ENCODE results near the gene PKD1. TPM values are rescaled to one million over a fixed set of nuclear protein-coding genes. Genes with fewer than 3 reads are reported as not detected.

Gene PKD1
- total and polyA plus RNA-seq, 5 donors, result 95.9 to 111 (median 98.4) TPM

DNA sequence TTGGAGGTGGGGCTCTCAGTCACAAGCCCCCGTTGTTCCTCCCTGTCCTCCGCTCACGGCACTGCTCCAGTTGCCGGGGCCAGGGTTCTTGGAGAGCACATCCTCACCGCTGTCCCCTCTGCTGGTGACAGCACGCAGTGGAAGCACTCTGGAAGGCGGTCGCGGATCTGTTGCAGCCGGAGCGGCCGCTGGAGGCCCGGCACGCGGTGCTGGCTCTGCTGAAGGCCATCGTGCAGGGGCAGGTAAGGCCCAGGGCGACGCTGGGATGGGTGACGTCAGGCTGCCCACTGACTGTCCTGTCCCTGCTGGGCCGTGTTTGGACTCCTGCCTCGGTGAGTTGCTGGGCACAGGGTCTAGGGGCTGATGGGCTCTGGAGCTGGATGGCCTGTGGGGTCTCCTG, 82.5 kb downstream of the PKD1 start:
- Histone ChIP-seq H3K27me3 (ENCODE audit: control insufficient read depth, insufficient read depth) (no peaks in the 10 kb centered on the region), H3K4me1 (ENCODE audit: control insufficient read depth, insufficient read depth, low read length) (no peaks in the 10 kb centered on the region), H3K27ac (ENCODE audit: low read length) (no peak overlapping the region), H3K4me3 (ENCODE audit: low read length) (no peak overlapping the region), H3K9me3 (ENCODE audit: control insufficient read depth, low read length) (no peaks in the 10 kb centered on the region)
- WGBS, result 96% methylated on average over 21 of the region's 21 CpGs
- ATAC-seq, result no peak
- intact Hi-C loops (cut with DNase I), result no loop called here
- no peak for DNase-seq

DNA sequence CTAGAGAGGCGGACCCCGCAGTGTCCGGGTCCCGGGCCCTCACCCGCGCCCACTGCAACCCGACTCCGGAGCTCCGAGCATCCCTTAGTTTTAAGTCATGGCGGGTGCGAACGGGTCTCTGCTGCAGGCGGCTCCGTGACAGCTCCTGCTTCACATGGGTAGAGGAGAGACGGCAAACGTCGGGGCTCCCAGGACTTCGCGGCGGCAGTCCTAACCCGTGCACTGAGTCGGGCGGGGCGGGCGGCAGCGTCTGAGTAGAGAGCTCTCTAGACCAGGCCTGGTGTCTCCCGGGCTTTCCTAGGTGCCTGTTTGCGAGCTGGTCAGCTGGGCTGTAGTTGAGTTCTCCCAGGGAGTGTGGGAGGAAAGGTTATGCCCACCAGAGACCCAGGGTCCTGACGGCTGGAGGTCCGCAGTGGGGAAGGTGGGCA, 87.6 kb downstream of the PKD1 start:
- DNase-seq, result no peak

DNA sequence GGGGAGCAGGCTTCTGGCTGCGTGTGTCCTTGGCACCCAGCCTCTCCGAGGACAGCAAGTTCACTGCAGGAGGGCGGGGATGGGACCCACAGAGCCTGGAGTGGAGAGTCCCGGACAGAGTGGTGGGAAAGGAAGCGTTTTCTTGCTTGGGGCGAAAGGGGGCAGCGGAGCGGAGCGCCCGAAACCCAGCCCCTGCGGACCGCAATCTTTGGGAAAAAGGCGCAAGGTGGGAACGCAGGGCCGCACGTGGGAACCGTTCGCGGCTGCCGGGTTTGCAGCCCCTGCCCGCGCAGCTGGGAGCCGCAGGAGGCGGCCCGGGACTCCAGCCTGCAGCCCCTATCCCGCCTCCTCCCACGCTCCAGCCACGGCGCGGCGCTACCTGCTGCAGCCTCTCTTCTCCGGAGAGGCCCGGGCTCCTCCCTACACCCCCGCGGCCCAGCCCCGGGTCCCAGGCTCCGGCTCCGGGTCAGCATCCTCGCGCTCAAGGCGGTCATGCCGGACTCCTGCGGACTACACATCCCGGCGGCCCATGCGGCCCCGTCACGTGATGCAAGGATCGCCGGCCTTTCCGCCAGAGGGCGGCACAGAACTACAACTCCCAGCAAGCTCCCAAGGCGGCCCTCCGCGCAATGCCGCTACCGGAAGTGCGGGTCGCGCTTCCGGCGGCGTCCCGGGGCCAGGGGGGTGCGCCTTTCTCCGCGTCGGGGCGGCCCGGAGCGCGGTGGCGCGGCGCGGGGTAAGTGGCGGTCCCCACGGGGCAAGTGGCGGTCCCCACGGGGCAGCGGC, 88.2 kb downstream of the PKD1 start, which contains the start of the genes NTHL1 and TSC2:
Gene NTHL1 (minus strand): TSS at position 505 of the 786 bp plus-strand sequence. CDS start 11 bp downstream, at position 494.
Gene TSC2 (plus strand): TSS at position 656 of the 786 bp plus-strand sequence. CDS start 631 bp downstream, outside the sequence.
- ATAC-seq (peak; percentile 82 to 95), DNase-seq (peak; percentile 97 to 99 (median 98))
- H3K9me3 ChIP-seq (ENCODE audit: control insufficient read depth, low read length), result no peaks in the 10 kb centered on the region
- H3K27me3 ChIP-seq (ENCODE audit: control insufficient read depth, insufficient read depth), result no peaks in the 10 kb centered on the region
- peaks cover 4% of the 10 kb centered on the region for H3K4me1 ChIP-seq (ENCODE audit: control insufficient read depth, insufficient read depth, low read length)
- H3K27ac ChIP-seq (ENCODE audit: low read length), result peak within 1 kb of the TSS; percentile 44
- intact Hi-C loops (cut with DNase I), result no loop called here
- WGBS, result under 1% methylated on average over 81 of the region's 81 CpGs
- peak within 1 kb of the TSS; percentile 91 for H3K4me3 ChIP-seq (ENCODE audit: low read length)

More for the DNA sequence above, 87.6 kb downstream of the PKD1 start:
- intact Hi-C loops (cut with DNase I), result no loop called here
- Histone ChIP-seq H3K4me1 (ENCODE audit: control insufficient read depth, insufficient read depth, low read length) (peaks cover 4% of the 10 kb centered on the region), H3K9me3 (ENCODE audit: control insufficient read depth, low read length) (no peaks in the 10 kb centered on the region), H3K4me3 (ENCODE audit: low read length) (peak overlapping the region; percentile 91), H3K27ac (ENCODE audit: low read length) (peak overlapping the region; percentile 22), H3K27me3 (ENCODE audit: control insufficient read depth, insufficient read depth) (no peaks in the 10 kb centered on the region)
- ATAC-seq, result no peak
- 1% methylated on average over 30 of the region's 30 CpGs for WGBS

DNA sequence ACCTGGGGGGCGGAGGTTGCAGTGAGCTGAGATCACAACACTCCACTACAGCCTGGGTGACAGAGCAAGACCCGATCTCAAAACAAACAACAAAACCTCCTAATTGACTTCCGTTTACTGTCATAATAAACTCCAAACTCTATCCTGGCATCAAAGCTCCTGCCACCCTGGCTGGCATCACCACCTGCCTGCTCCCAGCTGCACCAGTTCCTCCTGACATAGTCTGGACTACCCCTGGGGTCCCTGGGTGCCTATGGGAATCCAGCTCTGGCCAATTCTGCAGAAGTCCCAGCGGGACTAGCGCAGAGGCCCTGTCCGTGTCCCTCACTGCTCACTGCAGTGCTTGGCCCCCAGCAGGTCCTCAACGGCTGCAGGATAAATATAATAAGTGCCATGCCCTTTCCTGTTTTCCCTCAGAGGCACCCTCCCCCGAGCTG, 88.8 kb downstream of the PKD1 start:
- WGBS, result 19% methylated on average over 8 of the region's 8 CpGs
- peaks cover 4% of the 10 kb centered on the region for H3K4me1 ChIP-seq (ENCODE audit: control insufficient read depth, insufficient read depth, low read length)
- ATAC-seq (no peak), DNase-seq (peak in 1 of 3 donors; percentile 11)
- H3K27ac ChIP-seq (ENCODE audit: low read length), result peak overlapping the region; percentile 44
- no peaks in the 10 kb centered on the region for H3K27me3 ChIP-seq (ENCODE audit: control insufficient read depth, insufficient read depth)
- intact Hi-C loops (cut with DNase I), result no loop called here
- H3K9me3 ChIP-seq (ENCODE audit: control insufficient read depth, low read length), result no peaks in the 10 kb centered on the region
- H3K4me3 ChIP-seq (ENCODE audit: low read length), result peak overlapping the region; percentile 91

DNA sequence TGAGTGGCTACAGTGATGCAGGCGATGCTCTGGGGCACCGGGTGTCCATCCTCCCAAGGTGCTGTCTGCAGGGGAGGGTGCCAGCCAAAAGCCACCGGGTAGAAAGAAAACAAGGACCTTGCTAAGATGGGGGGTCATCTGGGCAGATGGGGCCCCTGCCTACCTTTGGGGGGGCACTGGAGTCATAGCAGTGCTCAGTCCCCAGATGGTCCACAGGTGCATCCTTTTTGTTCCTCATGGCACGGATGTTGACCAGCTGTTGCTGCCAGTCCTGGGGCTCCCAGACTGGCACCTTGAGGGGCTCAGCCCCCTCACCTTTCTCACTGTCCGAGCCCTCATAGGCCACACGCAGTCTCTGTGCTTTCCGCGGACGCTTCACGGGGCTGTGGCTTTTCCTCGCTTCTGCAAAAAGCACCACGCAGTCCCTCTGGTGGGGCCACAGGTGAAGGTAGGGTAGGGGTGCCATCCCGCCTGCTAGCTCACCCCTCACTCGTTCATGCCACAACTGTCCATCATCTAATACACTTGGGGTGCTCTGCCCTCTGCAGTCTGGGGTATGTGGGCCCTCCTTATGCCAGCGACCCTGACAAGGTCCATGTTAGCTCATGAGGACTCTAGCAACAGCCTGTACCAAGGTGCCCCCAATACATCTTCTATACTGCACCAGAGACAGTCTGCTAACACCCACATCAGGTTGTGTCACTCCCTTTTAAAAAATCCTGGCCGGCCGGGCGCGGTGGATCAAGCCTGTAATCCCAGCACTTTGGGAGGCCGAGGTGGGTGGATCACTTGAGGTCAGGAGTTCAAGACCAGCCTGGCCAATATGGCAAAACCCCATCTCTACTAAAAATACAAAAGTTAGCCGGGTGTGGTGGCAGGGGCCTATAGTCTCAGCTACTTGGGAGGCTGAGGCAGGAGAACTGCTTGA, 89.5 kb downstream of the PKD1 start:
- intact Hi-C loops (cut with DNase I), result no loop called here
- H3K4me3 ChIP-seq (ENCODE audit: low read length), result no peak overlapping the region
- no peak for ATAC-seq

DNA sequence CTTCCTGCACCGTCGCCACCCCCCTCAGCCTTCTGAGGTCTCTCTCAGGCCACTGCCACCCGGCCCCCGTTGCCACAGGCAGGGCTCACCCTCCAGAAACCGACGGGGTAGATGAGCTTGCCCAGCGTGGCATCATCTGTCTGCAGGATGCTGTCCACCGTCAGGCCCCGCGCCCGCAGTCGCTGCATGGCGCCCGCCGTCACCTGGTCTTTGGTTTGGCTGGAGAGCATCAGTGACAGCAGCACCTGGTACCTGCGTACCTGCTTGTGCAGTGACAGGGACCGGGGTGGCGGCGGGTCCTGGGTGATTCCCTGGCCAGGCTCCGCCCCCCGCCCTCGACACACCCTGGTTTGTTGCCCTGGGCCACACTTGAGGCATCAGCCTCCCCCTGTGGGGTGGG, 91.2 kb downstream of the PKD1 start:
- DNase-seq (peak in 1 of 3 donors; percentile 48), ATAC-seq (no peak)
- 81% methylated on average over 22 of the region's 22 CpGs for WGBS
- intact Hi-C loops (cut with DNase I), result no loop called here
- H3K9me3 ChIP-seq (ENCODE audit: control insufficient read depth, low read length), result no peaks in the 10 kb centered on the region
- H3K4me3 ChIP-seq (ENCODE audit: low read length), result no peak overlapping the region
- H3K4me1 ChIP-seq (ENCODE audit: control insufficient read depth, insufficient read depth, low read length), result peaks cover 9% of the 10 kb centered on the region
- no peak overlapping the region for H3K27ac ChIP-seq (ENCODE audit: low read length)
- no peaks in the 10 kb centered on the region for H3K27me3 ChIP-seq (ENCODE audit: control insufficient read depth, insufficient read depth)

More for the DNA sequence above, 89.5 kb downstream of the PKD1 start:
- 89% methylated on average over 21 of the region's 21 CpGs for WGBS
- H3K4me1 ChIP-seq (ENCODE audit: control insufficient read depth, insufficient read depth, low read length), result peaks cover 4% of the 10 kb centered on the region
- peak in 1 of 3 donors; percentile 57 for DNase-seq
- no peak overlapping the region for H3K27ac ChIP-seq (ENCODE audit: low read length)
- no peaks in the 10 kb centered on the region for H3K9me3 ChIP-seq (ENCODE audit: control insufficient read depth, low read length)
- no peaks in the 10 kb centered on the region for H3K27me3 ChIP-seq (ENCODE audit: control insufficient read depth, insufficient read depth)

DNA sequence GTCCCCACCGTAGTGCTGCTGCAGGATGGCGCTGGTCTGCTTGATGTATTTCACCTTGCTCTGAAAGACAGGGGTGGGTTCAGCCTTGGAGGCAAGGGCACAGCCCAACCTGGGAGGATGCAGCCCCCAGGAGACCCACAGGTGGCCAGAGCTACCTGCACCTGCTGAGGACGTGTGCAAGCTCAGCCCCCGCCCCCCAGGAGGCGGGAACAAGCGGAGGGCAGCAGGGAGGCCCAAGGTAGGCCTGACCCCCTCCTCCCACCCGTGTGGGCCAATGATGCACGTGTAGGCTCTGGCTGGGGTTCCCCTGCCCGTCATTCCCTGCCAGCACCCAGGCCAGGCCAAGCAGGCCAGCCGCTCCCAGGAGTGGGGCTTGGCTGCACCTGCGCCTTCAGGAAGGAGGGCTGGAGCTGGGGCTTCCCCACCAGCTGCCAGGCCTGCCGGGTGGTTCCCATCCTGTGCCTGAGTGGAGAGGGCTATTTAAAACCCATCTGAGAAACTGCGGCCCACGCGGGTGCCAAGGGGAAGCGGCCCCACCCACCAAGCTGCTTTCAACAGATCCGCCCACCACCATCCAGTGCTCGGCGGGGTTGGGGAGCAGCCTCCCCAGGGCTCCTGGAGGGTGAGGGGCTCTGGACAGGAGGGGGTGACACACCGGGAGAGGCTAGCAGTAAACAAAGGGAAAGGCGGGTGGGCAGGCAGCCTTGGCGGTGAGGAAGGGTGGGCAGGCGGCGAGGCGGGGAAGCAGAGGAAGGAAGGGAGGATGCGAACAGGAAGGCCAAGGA, 91.8 kb downstream of the PKD1 start:
- 47% methylated on average over 26 of the region's 26 CpGs for WGBS
- no peak overlapping the region for H3K4me3 ChIP-seq (ENCODE audit: low read length)
- no peak overlapping the region for H3K27ac ChIP-seq (ENCODE audit: low read length)
- H3K27me3 ChIP-seq (ENCODE audit: control insufficient read depth, insufficient read depth), result no peaks in the 10 kb centered on the region
- ATAC-seq (peak in 1 of 2 donors; percentile 25), DNase-seq (peak; percentile 77 to 87 (median 84))
- intact Hi-C loops (cut with DNase I), result no loop called here
- H3K4me1 ChIP-seq (ENCODE audit: control insufficient read depth, insufficient read depth, low read length), result peaks cover 12% of the 10 kb centered on the region
- no peaks in the 10 kb centered on the region for H3K9me3 ChIP-seq (ENCODE audit: control insufficient read depth, low read length)

DNA sequence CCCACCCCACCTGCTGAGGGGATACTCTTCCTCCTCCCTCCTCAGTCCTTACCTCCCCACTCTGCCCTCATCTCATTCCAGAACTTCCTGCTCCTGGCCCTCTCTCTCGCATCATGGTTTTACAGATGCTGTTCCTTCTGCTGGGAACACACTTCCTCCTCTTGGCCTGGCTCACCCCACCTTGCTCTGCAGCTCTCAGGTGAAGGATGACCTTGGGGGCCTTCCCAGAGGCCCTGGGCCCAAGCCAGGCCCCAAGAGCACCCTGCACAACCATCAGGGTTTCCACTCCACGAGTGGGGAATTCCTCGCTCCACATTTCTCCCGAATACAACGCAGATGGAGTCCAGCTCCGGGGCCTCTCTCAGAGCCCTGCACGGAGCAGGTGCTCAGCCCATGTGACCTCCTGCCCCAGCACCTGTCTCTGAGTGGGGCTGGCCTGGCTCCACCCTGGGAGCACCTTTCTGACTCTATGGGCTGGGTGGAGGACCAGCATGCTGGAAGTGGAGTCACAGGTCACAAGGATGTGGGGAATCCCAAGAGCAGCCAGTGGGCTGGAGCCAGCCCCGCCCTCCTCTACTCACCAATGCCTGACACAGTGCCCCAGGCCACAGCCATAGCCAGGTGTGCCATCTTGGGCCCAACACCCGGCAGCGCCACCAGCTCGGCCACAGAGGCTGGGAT, 92.6 kb downstream of the PKD1 start:
- no peaks in the 10 kb centered on the region for H3K27me3 ChIP-seq (ENCODE audit: control insufficient read depth, insufficient read depth)
- 76% methylated on average over 11 of the region's 11 CpGs for WGBS
- ATAC-seq (no peak), DNase-seq (peak in 1 of 3 donors; percentile 54)
- H3K27ac ChIP-seq (ENCODE audit: low read length), result no peak overlapping the region
- no peaks in the 10 kb centered on the region for H3K9me3 ChIP-seq (ENCODE audit: control insufficient read depth, low read length)
- intact Hi-C loops (cut with DNase I), result no loop called here
- peaks cover 12% of the 10 kb centered on the region for H3K4me1 ChIP-seq (ENCODE audit: control insufficient read depth, insufficient read depth, low read length)
- H3K4me3 ChIP-seq (ENCODE audit: low read length), result no peak overlapping the region

DNA sequence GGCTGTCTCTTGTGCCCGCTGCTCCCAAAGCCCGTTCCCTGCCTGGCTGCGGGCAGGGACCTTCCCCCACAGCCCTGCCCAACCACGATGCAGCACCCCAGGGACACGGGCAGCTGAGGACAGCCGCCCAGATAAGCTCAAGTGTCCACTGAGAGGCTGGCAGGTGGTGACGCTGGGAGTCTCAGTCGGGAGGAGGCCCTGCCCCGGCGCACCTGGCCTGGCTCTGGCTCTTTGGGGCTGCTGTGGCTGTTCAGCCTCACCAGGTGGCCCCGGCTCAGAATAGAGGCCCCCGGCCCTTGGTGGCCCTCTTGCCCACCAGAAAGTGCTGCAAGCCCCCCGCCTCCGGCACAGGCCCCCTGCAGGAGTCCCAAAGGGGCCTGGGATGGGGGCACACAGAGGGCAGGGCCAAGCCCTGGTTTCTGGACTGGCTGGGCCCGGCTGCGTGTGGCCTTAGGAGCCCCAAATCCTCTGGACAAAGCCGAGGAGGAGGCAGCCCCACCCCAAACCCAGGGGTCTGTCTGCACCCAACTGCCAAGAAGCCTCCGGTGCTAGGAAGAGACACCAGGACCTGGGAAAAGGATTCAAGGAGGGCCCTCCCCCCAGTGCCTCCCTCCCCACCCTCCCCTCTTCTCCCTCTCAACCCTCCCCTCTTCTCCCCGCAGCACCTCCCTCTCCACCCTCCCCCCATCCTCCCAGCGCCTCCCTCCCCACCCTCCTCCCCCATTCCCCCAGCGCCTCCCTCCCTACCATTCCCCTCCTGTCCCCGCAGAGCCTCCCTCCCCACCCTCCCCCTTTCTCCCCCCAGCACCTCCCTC, 93.3 kb downstream of the PKD1 start:
- Histone ChIP-seq H3K4me3 (ENCODE audit: low read length) (no peak overlapping the region), H3K9me3 (ENCODE audit: control insufficient read depth, low read length) (no peaks in the 10 kb centered on the region), H3K27me3 (ENCODE audit: control insufficient read depth, insufficient read depth) (no peaks in the 10 kb centered on the region), H3K4me1 (ENCODE audit: control insufficient read depth, insufficient read depth, low read length) (peaks cover 12% of the 10 kb centered on the region), H3K27ac (ENCODE audit: low read length) (no peak overlapping the region)
- intact Hi-C loops (cut with DNase I), result no loop called here
- peak; percentile 5 to 25 for ATAC-seq
- WGBS, result 48% methylated on average over 22 of the region's 22 CpGs
- DNase-seq, result peak; percentile 56 to 85 (median 83)

Data from right cardiac atrium (tissue), 5 donors.